22Rv1 (cell line): Measurements from ENCODE around the gene DENND1A.

Experiments used
- ZFX ChIP-seq: fragments of 450-650 bp; IDR thresholded peaks from 2 replicates; pipeline ENCODE4 v1.6.1; 2017; ENCODE audit warnings: antibody characterized with exemption, borderline replicate concordance
- TF ChIP-seq, protein P1 (sequence below): fragments of 450-650 bp; IDR thresholded peaks from 2 replicates; pipeline ENCODE4 v1.5.1; 2017; ENCODE audit warnings: mild to moderate bottlenecking

DNA sequence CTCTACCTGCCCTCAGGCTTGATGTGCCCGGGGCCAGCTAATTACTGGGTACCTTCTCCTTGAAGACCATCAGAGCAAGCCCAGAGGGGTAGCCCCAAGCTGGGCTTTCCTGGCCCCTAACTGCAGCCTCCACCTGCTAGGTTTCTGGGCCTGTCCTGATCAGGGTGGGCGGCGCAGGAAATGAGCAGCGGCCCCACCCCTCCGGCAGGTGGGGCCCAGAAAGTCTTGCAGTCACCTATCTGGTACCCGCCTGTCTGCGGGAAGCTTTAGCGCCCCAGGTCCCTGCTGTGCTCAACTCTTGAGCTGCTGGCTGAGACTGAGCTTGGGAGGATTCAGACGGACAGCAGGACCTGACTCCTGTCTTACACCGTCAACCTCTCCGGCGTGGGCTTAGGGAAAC lies 44.5 kb upstream of the DENND1A start:
- TF ChIP-seq ZFX, result no peak
- TF ChIP-seq, protein P1, sequence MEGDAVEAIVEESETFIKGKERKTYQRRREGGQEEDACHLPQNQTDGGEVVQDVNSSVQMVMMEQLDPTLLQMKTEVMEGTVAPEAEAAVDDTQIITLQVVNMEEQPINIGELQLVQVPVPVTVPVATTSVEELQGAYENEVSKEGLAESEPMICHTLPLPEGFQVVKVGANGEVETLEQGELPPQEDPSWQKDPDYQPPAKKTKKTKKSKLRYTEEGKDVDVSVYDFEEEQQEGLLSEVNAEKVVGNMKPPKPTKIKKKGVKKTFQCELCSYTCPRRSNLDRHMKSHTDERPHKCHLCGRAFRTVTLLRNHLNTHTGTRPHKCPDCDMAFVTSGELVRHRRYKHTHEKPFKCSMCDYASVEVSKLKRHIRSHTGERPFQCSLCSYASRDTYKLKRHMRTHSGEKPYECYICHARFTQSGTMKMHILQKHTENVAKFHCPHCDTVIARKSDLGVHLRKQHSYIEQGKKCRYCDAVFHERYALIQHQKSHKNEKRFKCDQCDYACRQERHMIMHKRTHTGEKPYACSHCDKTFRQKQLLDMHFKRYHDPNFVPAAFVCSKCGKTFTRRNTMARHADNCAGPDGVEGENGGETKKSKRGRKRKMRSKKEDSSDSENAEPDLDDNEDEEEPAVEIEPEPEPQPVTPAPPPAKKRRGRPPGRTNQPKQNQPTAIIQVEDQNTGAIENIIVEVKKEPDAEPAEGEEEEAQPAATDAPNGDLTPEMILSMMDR, result no peak
